BLaER1 treated with 17β-estradiol and CSF1 and Interleukin-3, amounts not matched to agents 10 nM and 100 nM (cell line): ENCODE results near the gene RNLS.

Source experiments
- H3K27ac ChIP-seq, 11 experiments: shearing (Covaris generic); formaldehyde crosslinking; 2 replicates each; pipeline ENCODE4 v1.8.1; 2022
- H3K27me3 ChIP-seq, 11 experiments: shearing (Covaris generic); formaldehyde crosslinking; 2 replicates each; pipeline ENCODE4 v1.8.1; 2022
- H3K36me3 ChIP-seq, 11 experiments: shearing (Covaris generic); formaldehyde crosslinking; 2 replicates each; pipeline ENCODE4 v1.8.1; 2022
- H3K4me1 ChIP-seq, 10 experiments: shearing (Covaris generic); formaldehyde crosslinking; 2 replicates each; pipeline ENCODE4 v1.8.1; 2022
- H3K4me2 ChIP-seq, 11 experiments: shearing (Covaris generic); formaldehyde crosslinking; 2 replicates each; pipeline ENCODE4 v1.8.1; 2022
- H3K4me3 ChIP-seq, 10 experiments: shearing (Covaris generic); formaldehyde crosslinking; 2 replicates each; pipeline ENCODE4 v1.8.1; 2022
- H3K9ac ChIP-seq, 11 experiments: shearing (Covaris generic); formaldehyde crosslinking; 2 replicates each; pipeline ENCODE4 v1.8.1; 2022
- H3K9me3 ChIP-seq, 11 experiments: shearing (Covaris generic); formaldehyde crosslinking; replicated peaks in 1 of 11; 2 replicates each; pipeline ENCODE4 v1.8.1; 2022
- H4K20me1 ChIP-seq, 11 experiments: shearing (Covaris generic); formaldehyde crosslinking; 2 replicates each; pipeline ENCODE4 v1.8.1; 2022
- Cebpa-rat ChIP-seq, 11 experiments: shearing (Covaris generic); IDR thresholded peaks; 2 replicates each; pipeline ENCODE4 v1.8.1; 2022

Gene RNLS

GRCh38 chr10:88608052-88608732 is 25.1 kb upstream of the RNLS start:
- H3K27me3 ChIP-seq = no peaks in the 10 kb centered on the region
- no peak for TF ChIP-seq Cebpa-rat (IDR thresholded peaks at IDR 0.05)
- no peaks in the 10 kb centered on the region for H3K36me3 ChIP-seq
- H3K9ac ChIP-seq = no peak overlapping the region
- no peaks in the 10 kb centered on the region for H3K9me3 ChIP-seq
- no peak overlapping the region for H3K4me3 ChIP-seq
- no peaks in the 10 kb centered on the region for H3K4me1 ChIP-seq
- H3K4me2 ChIP-seq = no peak overlapping the region
- no peak overlapping the region for H3K27ac ChIP-seq
- no peaks in the 10 kb centered on the region for H4K20me1 ChIP-seq

- no peaks in the 10 kb centered on the region for H3K36me3 ChIP-seq
- no peaks in the 10 kb centered on the region for H3K27me3 ChIP-seq
- peak overlapping the region in 1 of 11 experiments; percentile 19; a peak in 1 of 22 replicates for H3K9ac ChIP-seq
- TF ChIP-seq Cebpa-rat (IDR thresholded peaks at IDR 0.05) = no peak
- peak overlapping the region in 10 of 11 experiments; percentile 1 to 69 (median 54); a peak in 18 of 22 replicates for H3K4me2 ChIP-seq
- no peaks in the 10 kb centered on the region for H4K20me1 ChIP-seq
- H3K4me1 ChIP-seq = peaks cover 5 to 20% (median 11%) of the 10 kb centered on the region in 10 experiments; a peak in 17 of 20 replicates
- H3K9me3 ChIP-seq = peaks cover 5 to 12% (median 9%) of the 10 kb centered on the region in 11 experiments; a peak in 19 of 22 replicates
- H3K4me3 ChIP-seq = no peak overlapping the region
- peak overlapping the region in 5 of 11 experiments; percentile 12 to 56 (median 32); a peak in 7 of 22 replicates for H3K27ac ChIP-seq
Observed at GRCh38 chr10:88598055-88598454, 14.9 kb upstream of the RNLS start.

- no peak for TF ChIP-seq Cebpa-rat (IDR thresholded peaks at IDR 0.05)
- H3K9ac ChIP-seq = no peak overlapping the region
- no peak overlapping the region for H3K27ac ChIP-seq
- no peaks in the 10 kb centered on the region for H3K27me3 ChIP-seq
- peaks cover 5 to 31% (median 11%) of the 10 kb centered on the region in 10 experiments; a peak in 17 of 20 replicates for H3K4me1 ChIP-seq
- no peaks in the 10 kb centered on the region for H3K9me3 ChIP-seq
- H3K36me3 ChIP-seq = no peaks in the 10 kb centered on the region
- no peak overlapping the region for H3K4me3 ChIP-seq
- H3K4me2 ChIP-seq = no peak overlapping the region
- H4K20me1 ChIP-seq = no peaks in the 10 kb centered on the region
Observed at GRCh38 chr10:88594482-88594881, 11.4 kb upstream of the RNLS start.

GRCh38 chr10:88592906-88593305 is 9.8 kb upstream of the RNLS start:
- Histone ChIP-seq H4K20me1 (no peaks in the 10 kb centered on the region), H3K4me1 (peaks cover 0 to 24% (median 4%) of the 10 kb centered on the region in 10 experiments; a peak in 14 of 20 replicates), H3K27ac (no peak overlapping the region)

GRCh38 chr10:88592381-88592780 is 9.3 kb upstream of the RNLS start:
- H3K4me2 ChIP-seq = peak overlapping the region in 1 of 11 experiments; percentile 33; a peak in 2 of 22 replicates
- H3K27ac ChIP-seq = no peak overlapping the region
- no peak overlapping the region for H3K4me3 ChIP-seq
- H3K4me1 ChIP-seq = peaks cover 0 to 18% (median under 1%) of the 10 kb centered on the region in 10 experiments; a peak in 9 of 20 replicates
- H3K9ac ChIP-seq = no peak overlapping the region
- H3K27me3 ChIP-seq = no peaks in the 10 kb centered on the region
- H3K36me3 ChIP-seq = no peaks in the 10 kb centered on the region
- no peaks in the 10 kb centered on the region for H4K20me1 ChIP-seq
- TF ChIP-seq Cebpa-rat (IDR thresholded peaks at IDR 0.05) = no peak
- no peaks in the 10 kb centered on the region for H3K9me3 ChIP-seq

More at GRCh38 chr10:88592906-88593305, 9.8 kb upstream of the RNLS start:
- no peak overlapping the region for H3K4me3 ChIP-seq
- no peak for TF ChIP-seq Cebpa-rat (IDR thresholded peaks at IDR 0.05)
- no peaks in the 10 kb centered on the region for H3K36me3 ChIP-seq
- no peaks in the 10 kb centered on the region for H3K27me3 ChIP-seq
- peak overlapping the region in 2 of 11 experiments; percentile 17 to 33; a peak in 2 of 22 replicates for H3K4me2 ChIP-seq
- H3K9me3 ChIP-seq = no peaks in the 10 kb centered on the region
- no peak overlapping the region for H3K9ac ChIP-seq

- H3K27me3 ChIP-seq = no peaks in the 10 kb centered on the region
- no peak within 1 kb of the TSS for H3K4me2 ChIP-seq
- H4K20me1 ChIP-seq = no peaks in the 10 kb centered on the region
- H3K9ac ChIP-seq = no peak within 1 kb of the TSS
- no peak for TF ChIP-seq Cebpa-rat (IDR thresholded peaks at IDR 0.05)
- H3K36me3 ChIP-seq = no peaks in the 10 kb centered on the region; a peak in 1 of 22 replicates
- peaks cover 8 to 12% (median 10%) of the 10 kb centered on the region in 11 experiments; a peak in 21 of 22 replicates for H3K9me3 ChIP-seq
- no peaks in the 10 kb centered on the region for H3K4me1 ChIP-seq
- no peak within 1 kb of the TSS for H3K27ac ChIP-seq
- H3K4me3 ChIP-seq = no peak within 1 kb of the TSS
Observed at GRCh38 chr10:88586462-88586861, 3.3 kb upstream of the RNLS start, which contains the start of gene LIPJ. TSS of gene LIPJ (plus strand) at chr10:88586762. CDS start at chr10:88590688, 3,926 bp downstream.

GRCh38 chr10:88583584-88583957 is 453 bp upstream of the RNLS start:
- H3K4me2 ChIP-seq = no peak overlapping the region
- no peaks in the 10 kb centered on the region; a peak in 1 of 22 replicates for H3K36me3 ChIP-seq
- peaks cover 8 to 12% (median 10%) of the 10 kb centered on the region in 11 experiments; a peak in 21 of 22 replicates for H3K9me3 ChIP-seq
- no peaks in the 10 kb centered on the region for H4K20me1 ChIP-seq
- H3K9ac ChIP-seq = no peak overlapping the region
- H3K4me1 ChIP-seq = no peaks in the 10 kb centered on the region
- TF ChIP-seq Cebpa-rat (IDR thresholded peaks at IDR 0.05) = no peak
- no peak overlapping the region for H3K4me3 ChIP-seq
- no peaks in the 10 kb centered on the region for H3K27me3 ChIP-seq
- H3K27ac ChIP-seq = no peak overlapping the region

- Histone ChIP-seq H3K4me2 (no peak overlapping the region), H3K4me1 (no peaks in the 10 kb centered on the region), H3K27me3 (no peaks in the 10 kb centered on the region), H4K20me1 (no peaks in the 10 kb centered on the region), H3K9ac (no peak overlapping the region), H3K27ac (no peak overlapping the region), H3K4me3 (no peak overlapping the region), H3K36me3 (no peaks in the 10 kb centered on the region; a peak in 1 of 22 replicates), H3K9me3 (peaks cover 8 to 12% (median 10%) of the 10 kb centered on the region in 11 experiments; a peak in 21 of 22 replicates)
- no peak for TF ChIP-seq Cebpa-rat (IDR thresholded peaks at IDR 0.05)
Observed at GRCh38 chr10:88582411-88582805, 710 bp downstream of the RNLS start.

- H3K4me3 ChIP-seq = no peak overlapping the region
- H3K9me3 ChIP-seq = 0 out of 22 replicates have a peak, but pooled peaks cover 0 to 3% (median 0%) of the 10 kb centered on the region in 11 experiments
- no peak overlapping the region for H3K4me2 ChIP-seq
- H3K27me3 ChIP-seq = no peaks in the 10 kb centered on the region
- H3K4me1 ChIP-seq = no peaks in the 10 kb centered on the region
- H4K20me1 ChIP-seq = no peaks in the 10 kb centered on the region
- H3K36me3 ChIP-seq = no peaks in the 10 kb centered on the region
- no peak overlapping the region for H3K9ac ChIP-seq
- TF ChIP-seq Cebpa-rat (IDR thresholded peaks at IDR 0.05) = no peak
- no peak overlapping the region for H3K27ac ChIP-seq
Observed at GRCh38 chr10:88565072-88565471, 18.0 kb downstream of the RNLS start.
